Embryonic facial prominence (tissue), 1 donor: ENCODE results near the gene BRCA2.
"Not testable (repeated sequence)": the region's sequence is repeated elsewhere in the genome, so short reads cannot be mapped to it uniquely, and the experiment has no call there.

Experiments
- DNase-seq: peaks from one replicate; pipeline ENCODE4 v3.0.0-alpha.2; 2016; ENCODE audit errors: extremely low spot score

The BRCA2 gene

GRCh38 chr13:32309312-32310133 is 5.8 kb upstream of the BRCA2 start:
- DNase-seq = no peak

GRCh38 chr13:32310134-32310706 is 5.1 kb upstream of the BRCA2 start:
- peak; percentile 31 for DNase-seq

- DNase-seq = no peak
These were observed 4.0 kb upstream of the BRCA2 start for GRCh38 chr13:32311188-32311897.

- peak; percentile 70 for DNase-seq
These were observed 754 bp upstream of the BRCA2 start for GRCh38 chr13:32314271-32315237.

GRCh38 chr13:32316028-32316339 is 676 bp downstream of the BRCA2 start:
- no peak for DNase-seq

- DNase-seq = peak; percentile 50
These were observed 1.2 kb downstream of the BRCA2 start for GRCh38 chr13:32316501-32316900.

GRCh38 chr13:32317716-32318465 is 2.6 kb downstream of the BRCA2 start:
- DNase-seq = no peak

GRCh38 chr13:32320528-32320927 is 5.2 kb downstream of the BRCA2 start:
- no peak for DNase-seq

- DNase-seq = no peak
These were observed 8.6 kb downstream of the BRCA2 start for GRCh38 chr13:32323912-32324311.

- no peak for DNase-seq
These were observed 15.1 kb downstream of the BRCA2 start for GRCh38 chr13:32330441-32330840.

GRCh38 chr13:32334671-32335070 is 19.4 kb downstream of the BRCA2 start:
- DNase-seq = no peak

GRCh38 chr13:32340914-32341313 is 25.6 kb downstream of the BRCA2 start:
- DNase-seq = no peak

- DNase-seq = no peak
These were observed 32.3 kb downstream of the BRCA2 start for GRCh38 chr13:32347651-32348050.

- DNase-seq = not testable (repeated sequence)
These were observed 35.6 kb downstream of the BRCA2 start for GRCh38 chr13:32350839-32351441.

GRCh38 chr13:32354040-32354439 is 38.7 kb downstream of the BRCA2 start:
- DNase-seq = no peak

GRCh38 chr13:32355935-32356334 is 40.6 kb downstream of the BRCA2 start:
- not testable (repeated sequence) for DNase-seq

- DNase-seq = no peak
These were observed 47.3 kb downstream of the BRCA2 start for GRCh38 chr13:32362574-32362973.

GRCh38 chr13:32370805-32371204 is 55.5 kb downstream of the BRCA2 start:
- no peak for DNase-seq

- no peak for DNase-seq
These were observed 61.5 kb downstream of the BRCA2 start for GRCh38 chr13:32376642-32377415.

- DNase-seq = no peak
These were observed 62.7 kb downstream of the BRCA2 start for GRCh38 chr13:32378012-32378411.
